Measurements from ENCODE around the gene TAS2R46.
"Not testable (repeated sequence)": the region's sequence is repeated elsewhere in the genome, so short reads cannot be mapped to it uniquely, and the experiment has no call there.

Gene TAS2R46
- 0.75 reads per million for total RNA-seq

DNA sequence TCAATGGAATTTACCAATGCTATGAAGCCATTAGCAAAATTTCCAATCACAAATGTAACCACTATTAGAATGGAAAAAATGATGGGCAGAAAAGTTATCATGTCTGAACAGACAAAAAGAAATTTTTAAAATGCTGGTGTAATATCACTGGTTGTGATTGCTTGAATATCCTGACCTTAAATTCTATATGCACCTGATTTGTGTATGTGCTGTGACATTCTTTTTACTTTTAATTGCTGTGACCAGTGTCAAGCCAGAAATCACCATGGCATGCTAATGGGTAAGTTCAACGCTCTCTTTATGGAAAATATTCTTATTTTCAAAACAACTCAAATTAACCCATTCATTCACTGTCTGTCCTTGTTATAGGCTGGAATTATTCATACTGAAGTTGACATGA is at the start of gene TAS2R46:
Gene TAS2R46 (minus strand): TSS at position 101 of the 400 bp plus-strand sequence. CDS start 0 bp downstream, at position 101.
- not testable (repeated sequence) for DNase-seq

- DNase-seq: not testable (repeated sequence)
These were observed 49.1 kb upstream of the TAS2R46 start for GRCh38 chr12:11111213-11111612.

GRCh38 chr12:11108862-11109261 is 46.8 kb upstream of the TAS2R46 start:
- no peak for DNase-seq

GRCh38 chr12:11107719-11108118 is 45.6 kb upstream of the TAS2R46 start:
- DNase-seq: no peak

GRCh38 chr12:11106288-11106687 is 44.2 kb upstream of the TAS2R46 start:
- DNase-seq: no peak

DNA sequence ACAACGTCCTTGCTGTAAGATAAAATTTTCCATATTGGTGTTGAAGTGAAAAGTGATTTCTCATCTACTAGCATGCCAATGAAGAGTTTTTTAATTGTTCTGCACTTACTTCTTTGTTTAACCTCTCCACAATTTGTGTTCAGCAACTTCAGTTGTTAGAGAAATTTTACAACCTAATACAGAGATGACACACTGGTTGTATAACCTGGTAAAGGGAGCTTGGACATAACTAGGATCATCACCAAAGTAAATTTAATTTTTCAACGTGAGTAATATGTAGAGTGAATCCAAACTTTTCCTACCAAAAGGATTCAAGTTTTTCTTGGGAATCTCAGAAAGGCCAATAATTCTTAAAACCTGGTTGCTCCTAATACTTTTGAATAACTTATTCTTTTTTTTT is 43.5 kb upstream of the TAS2R46 start:
- no peak for DNase-seq

DNA sequence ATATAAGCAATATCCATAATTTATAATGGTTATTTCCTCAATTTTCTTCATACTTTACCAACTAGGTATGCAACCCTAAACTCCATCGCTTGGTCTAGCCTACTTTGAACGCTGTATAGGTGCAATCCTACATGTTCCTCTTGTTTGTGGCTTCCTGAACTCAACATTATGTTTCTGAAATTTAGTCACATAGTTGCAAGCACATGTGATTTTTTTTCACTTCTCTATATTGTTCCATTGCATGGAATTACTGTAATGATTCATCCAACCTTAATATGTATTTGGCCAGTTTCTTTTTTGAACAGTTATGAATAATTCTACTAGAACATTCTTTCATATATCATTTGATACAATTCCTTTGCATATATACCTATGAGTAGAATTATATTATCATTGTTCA is 32.8 kb upstream of the TAS2R46 start:
- DNase-seq: not testable (repeated sequence)

DNA sequence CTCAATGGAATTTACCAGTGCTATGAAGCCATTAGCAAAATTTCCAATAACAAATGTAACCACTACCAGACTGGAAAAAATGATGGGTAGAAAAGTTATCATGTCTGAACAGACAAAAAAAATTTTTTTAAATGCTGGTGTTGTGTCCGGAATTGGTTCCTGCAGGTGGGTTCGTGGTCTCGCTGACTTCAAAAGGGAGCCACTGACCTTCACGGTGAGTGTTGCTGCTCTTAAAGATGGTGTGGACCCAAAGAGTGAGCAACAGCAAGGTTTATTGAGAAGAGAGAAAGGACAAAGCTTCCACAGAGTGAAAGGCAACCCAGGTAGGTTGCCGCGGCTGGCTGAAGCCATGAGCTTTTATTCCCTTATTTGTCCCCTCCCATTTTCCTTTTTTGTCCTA is 30.0 kb upstream of the TAS2R46 start, which contains the start of gene TAS2R43:
Gene TAS2R43 (minus strand): TSS at position 186 of the 400 bp plus-strand sequence. CDS start 84 bp downstream, at position 102.
- no peak for DNase-seq

DNA sequence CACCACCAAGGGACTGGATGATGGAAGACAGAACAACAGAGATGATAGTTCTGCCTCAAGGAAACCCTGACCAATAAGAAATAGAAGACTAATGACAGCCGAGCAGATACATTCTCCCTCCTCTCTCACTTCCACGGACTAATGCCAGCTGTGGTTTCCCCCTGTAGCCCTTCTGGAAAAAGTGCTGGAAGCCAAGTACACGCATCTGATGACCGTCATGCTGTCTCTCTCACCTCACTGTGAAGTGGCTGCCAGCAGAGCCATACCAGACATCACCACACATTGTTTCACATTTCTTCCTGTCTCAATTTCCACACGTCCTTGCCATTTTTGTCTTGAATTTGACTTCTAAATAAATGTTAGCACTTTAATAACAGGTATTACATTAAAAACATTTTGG is 27.2 kb upstream of the TAS2R46 start:
- DNase-seq: no peak

GRCh38 chr12:11085419-11085818 is 23.3 kb upstream of the TAS2R46 start:
- no peak for DNase-seq

DNA sequence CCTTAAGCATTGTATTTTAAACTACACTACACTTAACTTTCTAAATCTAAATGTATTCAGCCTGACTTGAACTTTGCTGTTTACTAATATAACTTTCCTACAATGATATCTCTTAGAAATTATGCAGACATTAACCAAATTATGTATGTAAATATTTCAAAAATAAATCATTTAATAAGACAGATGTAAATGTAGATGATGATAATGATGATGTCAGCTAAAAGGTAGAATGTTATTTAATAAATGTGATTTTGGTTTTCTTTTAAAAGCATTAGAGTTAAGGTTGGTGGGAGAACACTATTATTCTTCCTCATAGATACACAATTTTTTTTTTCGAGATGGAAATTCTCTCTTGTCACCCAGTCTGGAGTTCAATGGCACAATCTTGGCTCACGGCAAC is 19.9 kb upstream of the TAS2R46 start:
- DNase-seq: no peak

GRCh38 chr12:11078246-11078645 is 16.2 kb upstream of the TAS2R46 start:
- no peak for DNase-seq

DNA sequence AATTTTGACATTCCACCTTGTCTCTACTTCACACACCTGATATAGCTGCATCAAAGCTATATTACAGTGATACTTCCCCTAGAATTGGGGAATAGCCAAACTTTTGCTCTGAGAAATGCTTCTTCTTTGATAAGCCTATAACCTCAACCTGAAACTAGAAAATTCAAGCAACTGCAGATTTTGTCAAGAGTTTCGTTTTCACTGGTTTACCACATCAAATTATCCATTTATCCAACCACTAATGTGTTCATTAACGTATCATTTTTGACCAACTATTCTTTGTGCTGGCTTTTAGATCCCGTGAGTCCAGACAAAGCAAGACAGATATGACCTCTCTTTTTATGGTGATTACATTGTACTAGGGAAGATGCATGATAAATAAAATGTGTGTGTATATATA is 13.5 kb upstream of the TAS2R46 start:
- no peak for DNase-seq

DNA sequence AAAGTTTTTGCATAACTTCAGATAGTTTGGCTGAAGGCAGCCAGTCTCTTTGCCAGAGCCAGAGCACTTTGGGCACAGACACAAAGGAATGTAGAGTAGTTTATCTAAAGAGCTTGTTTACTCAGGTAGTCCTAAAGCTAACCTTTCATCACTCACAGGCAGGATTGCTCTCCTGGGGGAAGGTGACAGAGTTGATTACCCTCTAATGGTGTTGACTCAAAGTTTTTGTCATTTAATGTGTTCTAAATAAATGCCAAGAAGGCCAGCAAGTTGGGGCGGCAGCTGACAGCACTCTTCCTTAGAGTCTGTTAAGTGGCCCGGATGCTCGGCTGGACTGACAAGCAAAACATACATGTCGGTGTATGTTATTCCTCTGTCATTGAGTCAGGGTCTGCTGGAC is 9.3 kb upstream of the TAS2R46 start:
- DNase-seq: no peak

DNA sequence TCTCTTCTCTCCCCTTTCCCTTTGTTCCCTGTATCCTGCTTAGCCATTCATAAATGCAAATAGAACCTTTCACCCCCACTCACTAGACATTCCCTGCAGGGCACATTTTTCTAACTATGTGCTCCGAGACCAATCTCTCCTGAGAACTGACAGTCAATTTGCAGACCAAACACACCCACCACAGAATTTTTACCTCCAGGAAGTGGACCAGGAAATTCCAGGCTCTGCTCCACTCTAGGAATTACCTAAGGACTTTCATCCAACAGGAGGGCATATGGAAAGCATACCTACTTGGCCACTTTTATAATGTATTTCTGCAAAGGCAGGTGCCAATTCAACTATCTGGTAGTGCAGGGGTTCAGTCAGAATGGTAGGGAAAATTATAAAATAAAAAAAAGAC is 8.9 kb upstream of the TAS2R46 start:
- no peak for DNase-seq

DNA sequence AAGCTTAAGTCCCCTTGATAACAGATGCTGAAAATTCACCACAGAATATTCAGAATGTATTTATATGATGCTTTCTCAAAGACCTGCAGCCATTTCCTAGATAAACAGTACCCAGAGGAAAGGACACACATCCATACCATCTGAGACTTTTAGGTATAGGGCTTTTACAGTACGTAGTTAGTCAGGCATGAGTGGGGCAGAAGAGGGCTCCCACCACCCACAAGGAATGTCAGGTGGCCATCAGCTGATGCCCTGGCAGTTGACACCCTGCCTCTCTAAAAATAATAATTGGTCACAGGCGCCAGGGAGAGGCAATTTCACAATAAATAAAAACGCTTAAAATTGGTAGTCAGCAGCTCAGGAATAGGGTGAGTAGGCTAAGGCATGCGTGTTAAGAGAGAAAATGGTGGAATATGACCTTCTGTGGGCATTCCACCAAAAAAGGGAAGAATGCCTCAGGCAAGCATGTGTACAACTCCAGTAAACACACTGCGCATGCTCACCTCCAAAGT is 7.8 kb upstream of the TAS2R46 start:
- no peak for DNase-seq

DNA sequence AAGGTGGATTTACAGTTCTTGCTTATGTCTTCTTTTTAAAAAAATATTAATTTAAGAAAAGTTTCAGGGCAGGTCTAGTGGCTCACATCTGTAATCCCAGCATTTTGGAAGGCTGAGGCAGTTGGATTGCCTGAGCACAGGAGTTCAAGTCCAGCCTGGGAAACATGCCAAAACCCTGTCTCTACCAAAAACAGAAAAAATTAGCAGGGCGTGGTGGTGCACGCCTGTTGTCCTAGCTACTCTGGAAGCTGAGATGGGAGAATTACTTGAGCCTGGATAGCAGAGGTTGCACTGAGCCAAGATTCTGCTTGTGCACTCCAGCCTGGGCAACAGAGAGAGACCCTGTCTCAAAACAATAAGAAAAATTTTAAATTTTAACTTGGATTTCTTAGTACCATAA is 5.4 kb upstream of the TAS2R46 start:
- DNase-seq: no peak

DNA sequence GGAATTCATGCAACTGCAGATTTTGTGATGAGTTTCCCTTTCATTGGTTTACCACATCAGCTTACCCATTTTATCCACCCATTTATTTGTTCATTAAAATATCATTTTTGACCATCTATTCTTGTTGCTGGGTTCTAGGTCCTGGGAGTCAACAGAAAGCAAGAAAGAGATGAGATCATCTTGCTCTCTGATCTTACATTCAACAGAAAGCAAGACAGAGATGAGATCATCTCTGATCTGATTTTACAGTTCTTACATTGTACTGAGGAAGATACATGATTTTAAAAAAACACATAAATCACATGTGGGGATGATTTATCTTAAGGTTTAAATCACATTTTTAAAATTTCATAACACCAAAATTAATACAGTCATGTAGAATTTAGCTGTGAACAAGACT is 2.3 kb downstream of the TAS2R46 start:
- no peak for DNase-seq

DNA sequence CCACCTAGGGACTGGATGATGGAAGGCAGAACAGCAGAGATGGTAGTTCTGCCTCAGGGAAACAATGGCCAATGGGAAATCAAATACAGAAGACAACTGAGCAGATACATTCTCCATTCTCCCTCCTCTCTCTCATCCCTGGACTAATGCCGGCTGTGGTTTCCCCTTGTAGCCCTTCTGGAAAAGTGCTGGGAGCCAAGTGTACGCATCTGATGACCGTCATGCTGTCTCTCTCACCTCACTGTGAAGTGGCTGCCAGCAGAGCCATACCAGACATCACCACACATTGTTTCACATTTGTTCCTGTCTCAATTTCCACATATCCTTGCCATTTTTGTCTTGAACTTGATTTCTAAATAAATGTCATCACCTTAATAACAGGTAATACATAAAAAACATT is 3.1 kb downstream of the TAS2R46 start:
- no peak for DNase-seq

DNA sequence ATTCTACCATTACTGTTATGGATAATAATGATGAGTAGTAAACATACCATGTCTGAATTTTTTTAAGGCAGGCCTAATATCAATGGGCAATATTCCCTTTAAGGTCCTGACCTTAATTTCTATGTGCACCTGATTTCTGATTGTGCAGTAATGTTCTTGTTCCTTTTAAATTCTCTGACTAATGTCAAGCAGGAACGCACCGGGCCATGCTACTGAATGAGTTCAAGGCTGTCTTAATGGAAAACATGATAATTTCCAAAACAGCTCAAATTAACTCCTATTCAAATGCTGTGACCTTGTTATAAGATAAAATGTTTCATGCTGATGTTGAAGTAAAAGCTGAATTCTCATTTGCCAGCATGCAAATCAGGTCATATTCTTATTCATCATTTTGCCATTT is 6.8 kb downstream of the TAS2R46 start:
- DNase-seq: no peak

DNA sequence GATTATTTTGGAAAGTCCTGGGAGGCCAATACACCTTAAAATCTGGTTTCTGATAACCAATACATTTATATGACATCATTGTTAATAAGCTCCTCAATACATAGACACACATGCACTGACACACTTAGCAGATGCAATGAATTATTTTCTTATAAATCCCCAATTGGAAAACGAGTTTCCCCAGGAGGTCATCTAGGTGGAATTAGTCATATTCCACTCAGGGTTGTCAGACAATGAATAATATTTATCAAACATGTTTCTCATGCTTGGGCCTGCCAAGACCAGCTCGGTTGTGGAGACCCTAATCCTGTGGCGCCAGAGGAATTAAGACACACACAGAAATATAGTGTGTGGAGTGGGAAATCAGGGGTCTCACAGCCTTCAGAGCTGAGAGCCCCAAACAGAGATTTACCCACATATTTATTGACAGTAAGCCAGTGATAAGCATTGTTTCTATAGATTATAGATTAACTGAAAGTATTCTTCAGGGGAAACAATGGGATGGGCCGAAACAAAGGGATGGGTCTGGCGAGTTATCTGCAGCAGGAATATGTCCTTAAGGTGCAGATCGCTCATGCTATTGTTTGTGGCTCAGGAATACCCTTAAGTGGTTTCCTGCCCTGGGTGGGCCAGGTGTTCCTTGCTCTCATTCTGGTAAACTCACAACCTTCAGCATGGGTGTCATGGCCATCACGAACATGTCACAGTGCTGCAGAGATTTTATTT is 12.1 kb downstream of the TAS2R46 start:
- not testable (repeated sequence) for DNase-seq

GRCh38 chr12:11041366-11041765 is 20.7 kb downstream of the TAS2R46 start:
- not testable (repeated sequence) for DNase-seq

DNA sequence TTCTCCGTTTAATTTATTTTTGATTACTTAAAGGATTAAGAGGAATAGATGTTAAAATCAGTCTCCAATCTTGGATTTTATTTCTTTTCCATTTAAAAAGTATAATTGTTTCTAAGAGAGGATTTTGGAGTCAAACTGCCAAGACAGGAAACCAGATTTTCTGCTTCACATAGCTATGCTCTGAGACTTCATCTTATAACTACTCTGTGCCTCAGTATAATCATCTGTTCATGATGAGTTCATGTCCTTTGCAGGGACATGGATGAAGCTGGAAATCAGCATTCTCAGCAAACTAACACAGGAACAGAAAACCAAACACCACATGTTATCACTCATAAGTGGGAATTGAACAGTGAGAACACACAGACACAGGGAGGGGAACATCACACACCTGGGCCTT is 21.9 kb downstream of the TAS2R46 start:
- no peak for DNase-seq

GRCh38 chr12:11039171-11039570 is 22.9 kb downstream of the TAS2R46 start:
- DNase-seq: no peak

GRCh38 chr12:11033959-11034358 is 28.1 kb downstream of the TAS2R46 start:
- DNase-seq: not testable (repeated sequence)

Measured in effector CD4-positive, alpha-beta T cell (primary cell).